Stimulated activated CD4-positive, alpha-beta T cell treated with anti-CD3 and anti-CD28 coated beads, Interleukin-4, amount 100 ng/mL, for 48 hours (primary cell): ENCODE measurements around the gene VTI1A.
"Not testable (repeated sequence)": the region's sequence is repeated elsewhere in the genome, so short reads cannot be mapped to it uniquely, and the experiment has no call there.

ENCODE experiments used
- DNase-seq, 2 donors: peaks; one replicate each; pipeline ENCODE4 v3.0.0-alpha.2; 2020; ENCODE audit warnings: low read depth in 2 of 2

VTI1A gene

GRCh38 chr10:112454910-112455779 is 8.1 kb downstream of the VTI1A start:
- no peak for DNase-seq

GRCh38 chr10:112456533-112456932 is 9.5 kb downstream of the VTI1A start:
- no peak for DNase-seq

- no peak for DNase-seq
These were observed 13.4 kb downstream of the VTI1A start for GRCh38 chr10:112460366-112460765.

- DNase-seq: peak; percentile 30 to 39
These were observed 14.2 kb downstream of the VTI1A start for GRCh38 chr10:112461029-112461887.

- not testable (repeated sequence) for DNase-seq
These were observed 17.1 kb downstream of the VTI1A start for GRCh38 chr10:112464074-112464473.

- DNase-seq: no peak
These were observed 18.4 kb downstream of the VTI1A start for GRCh38 chr10:112465299-112465883.

GRCh38 chr10:112466802-112467201 is 19.8 kb downstream of the VTI1A start:
- DNase-seq: no peak

GRCh38 chr10:112467541-112468075 is 20.6 kb downstream of the VTI1A start:
- no peak for DNase-seq

- DNase-seq: no peak
These were observed 25.0 kb downstream of the VTI1A start for GRCh38 chr10:112471878-112472487.

GRCh38 chr10:112475575-112476218 is 28.7 kb downstream of the VTI1A start:
- DNase-seq: no peak

GRCh38 chr10:112481602-112482001 is 34.6 kb downstream of the VTI1A start:
- DNase-seq: no peak

- no peak for DNase-seq
These were observed 37.4 kb downstream of the VTI1A start for GRCh38 chr10:112484399-112484798.

GRCh38 chr10:112487964-112488363 is 40.9 kb downstream of the VTI1A start:
- DNase-seq: no peak

GRCh38 chr10:112490545-112490944 is 43.5 kb downstream of the VTI1A start:
- DNase-seq: no peak

- no peak for DNase-seq
These were observed 44.1 kb downstream of the VTI1A start for GRCh38 chr10:112491144-112491543.

- DNase-seq: no peak
These were observed 45.7 kb downstream of the VTI1A start for GRCh38 chr10:112492736-112493135.

GRCh38 chr10:112497347-112497950 is 50.4 kb downstream of the VTI1A start:
- no peak for DNase-seq

GRCh38 chr10:112498806-112499205 is 51.8 kb downstream of the VTI1A start:
- no peak for DNase-seq

GRCh38 chr10:112499985-112500384 is 53.0 kb downstream of the VTI1A start:
- not testable (repeated sequence) for DNase-seq

GRCh38 chr10:112502536-112502935 is 55.5 kb downstream of the VTI1A start:
- no peak for DNase-seq

GRCh38 chr10:112503643-112504042 is 56.6 kb downstream of the VTI1A start:
- no peak for DNase-seq
